OCI-LY1 (cell line): Measurements from ENCODE around the gene GAL3ST2.

Experiments used
- H2AFZ ChIP-seq: fragments of 200-600 bp; sonication (generic), shearing (Covaris generic); 2 replicates; pipeline ENCODE4 v1.6.0; 2014; ENCODE audit warnings: antibody characterized with exemption, mild to moderate bottlenecking, low read length
- H3F3A ChIP-seq: fragments of 200-600 bp; sonication (generic), shearing (Covaris generic); 2 replicates; pipeline ENCODE4 v1.6.0; 2014; ENCODE audit warnings: mild to moderate bottlenecking, antibody characterized with exemption, low read length, moderate library complexity; ENCODE audit not compliant: insufficient read depth
- H3K27ac ChIP-seq: fragments of 200-600 bp; sonication (generic); 2 replicates; pipeline ENCODE4 v1.5.1; 2014; ENCODE audit warnings: low read length, mixed run types, mild to moderate bottlenecking, low read depth; ENCODE audit not compliant: poor library complexity, severe bottlenecking
- H3K27me3 ChIP-seq: fragments of 200-600 bp; sonication (generic); 2 replicates; pipeline ENCODE4 v1.6.0; 2014; ENCODE audit warnings: antibody characterized with exemption, mild to moderate bottlenecking, low read length, moderate library complexity; ENCODE audit not compliant: insufficient read depth
- H3K36me3 ChIP-seq: fragments of 200-600 bp; sonication (generic); 2 replicates; pipeline ENCODE4 v1.6.1; 2014; ENCODE audit warnings: mild to moderate bottlenecking, antibody characterized with exemption, low read length, moderate library complexity, mixed read lengths; ENCODE audit not compliant: insufficient read depth
- H3K4me1 ChIP-seq: fragments of 200-600 bp; sonication (generic); 2 replicates; pipeline ENCODE4 v1.5.1; 2014; ENCODE audit warnings: mild to moderate bottlenecking, low read length, moderate library complexity; ENCODE audit not compliant: insufficient read depth, severe bottlenecking
- H3K4me2 ChIP-seq: fragments of 200-600 bp; sonication (generic), shearing (Covaris generic); 2 replicates; pipeline ENCODE4 v1.6.1; 2014; ENCODE audit warnings: low read length
- H3K4me3 ChIP-seq: fragments of 200-600 bp; sonication (generic); 2 replicates; pipeline ENCODE4 v1.5.1; 2014; ENCODE audit warnings: low read length, low read depth, mild to moderate bottlenecking, mixed read lengths; ENCODE audit not compliant: poor library complexity, severe bottlenecking
- H3K79me2 ChIP-seq: fragments of 200-600 bp; shearing (Covaris generic); 2 replicates; pipeline ENCODE4 v1.6.1; 2016; ENCODE audit warnings: mixed run types, low read length, mixed read lengths; ENCODE audit not compliant: insufficient read depth
- H3K9ac ChIP-seq: fragments of 200-600 bp; sonication (generic), shearing (Covaris generic); 2 replicates; pipeline ENCODE4 v1.6.1; 2014; ENCODE audit warnings: mild to moderate bottlenecking, low read length, mixed read lengths
- H3K9me2 ChIP-seq: fragments of 200-600 bp; sonication (generic), shearing (Covaris generic); 2 replicates; pipeline ENCODE4 v1.6.1; 2014; ENCODE audit warnings: low read depth, mild to moderate bottlenecking, low read length, mixed read lengths
- H3K9me3 ChIP-seq: fragments of 200-600 bp; shearing (Covaris generic); 2 replicates; pipeline ENCODE4 v1.6.1; 2014; ENCODE audit warnings: low read length, mixed read lengths
- H4K20me1 ChIP-seq: fragments of 200-600 bp; sonication (generic), shearing (Covaris generic); 2 replicates; pipeline ENCODE4 v1.6.0; 2016; ENCODE audit warnings: mild to moderate bottlenecking, low read length; ENCODE audit not compliant: insufficient read depth
- EZH2 ChIP-seq: fragments of 200-600 bp; sonication (generic), shearing (Covaris generic); IDR thresholded peaks from 2 replicates; pipeline ENCODE4 v1.8.0; 2017; ENCODE audit warnings: borderline replicate concordance, mixed run types, mild to moderate bottlenecking, antibody characterized with exemption, low read length, moderate library complexity, mixed read lengths
- TF ChIP-seq, protein P1 (sequence below): fragments of 200-600 bp; sonication (generic), shearing (Covaris generic); IDR thresholded peaks from 2 replicates; pipeline ENCODE4 v1.5.1; 2017; ENCODE audit warnings: mild to moderate bottlenecking, antibody characterized with exemption, low read length, moderate library complexity, mixed read lengths

GAL3ST2 gene

DNA sequence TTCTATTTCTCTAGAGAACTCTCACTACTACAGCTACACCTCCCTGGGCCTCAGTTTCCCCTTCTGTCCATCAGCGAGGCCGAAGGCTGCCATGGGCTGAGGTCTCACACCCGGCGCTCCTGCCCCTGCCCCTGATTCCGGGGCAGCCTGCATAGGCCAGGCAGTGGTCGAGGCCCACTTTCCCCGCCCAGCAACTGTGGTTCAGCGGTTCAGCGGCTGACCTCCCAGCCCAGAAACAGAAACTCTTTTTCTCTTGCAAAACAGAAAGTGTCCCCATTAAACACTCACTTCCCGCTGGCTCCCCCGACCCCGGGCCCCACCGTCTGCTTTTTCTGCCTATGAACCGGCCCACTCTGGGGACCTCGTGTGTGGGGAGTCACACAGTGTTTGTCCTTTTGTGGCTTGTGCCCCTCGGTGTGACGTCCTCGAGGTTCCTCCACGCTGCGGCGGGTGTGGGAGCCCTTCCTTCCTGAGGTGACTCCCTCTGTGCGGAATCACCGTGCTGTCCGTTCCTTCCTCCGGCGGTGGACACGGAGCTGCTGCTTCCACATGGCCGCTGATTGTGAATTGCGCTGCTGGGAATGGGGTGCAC is 66.1 kb downstream of the GAL3ST2 start:
- H2AFZ ChIP-seq, result no peak overlapping the region
- no peak for TF ChIP-seq EZH2
- TF ChIP-seq, protein P1, sequence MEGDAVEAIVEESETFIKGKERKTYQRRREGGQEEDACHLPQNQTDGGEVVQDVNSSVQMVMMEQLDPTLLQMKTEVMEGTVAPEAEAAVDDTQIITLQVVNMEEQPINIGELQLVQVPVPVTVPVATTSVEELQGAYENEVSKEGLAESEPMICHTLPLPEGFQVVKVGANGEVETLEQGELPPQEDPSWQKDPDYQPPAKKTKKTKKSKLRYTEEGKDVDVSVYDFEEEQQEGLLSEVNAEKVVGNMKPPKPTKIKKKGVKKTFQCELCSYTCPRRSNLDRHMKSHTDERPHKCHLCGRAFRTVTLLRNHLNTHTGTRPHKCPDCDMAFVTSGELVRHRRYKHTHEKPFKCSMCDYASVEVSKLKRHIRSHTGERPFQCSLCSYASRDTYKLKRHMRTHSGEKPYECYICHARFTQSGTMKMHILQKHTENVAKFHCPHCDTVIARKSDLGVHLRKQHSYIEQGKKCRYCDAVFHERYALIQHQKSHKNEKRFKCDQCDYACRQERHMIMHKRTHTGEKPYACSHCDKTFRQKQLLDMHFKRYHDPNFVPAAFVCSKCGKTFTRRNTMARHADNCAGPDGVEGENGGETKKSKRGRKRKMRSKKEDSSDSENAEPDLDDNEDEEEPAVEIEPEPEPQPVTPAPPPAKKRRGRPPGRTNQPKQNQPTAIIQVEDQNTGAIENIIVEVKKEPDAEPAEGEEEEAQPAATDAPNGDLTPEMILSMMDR, result no peak

DNA sequence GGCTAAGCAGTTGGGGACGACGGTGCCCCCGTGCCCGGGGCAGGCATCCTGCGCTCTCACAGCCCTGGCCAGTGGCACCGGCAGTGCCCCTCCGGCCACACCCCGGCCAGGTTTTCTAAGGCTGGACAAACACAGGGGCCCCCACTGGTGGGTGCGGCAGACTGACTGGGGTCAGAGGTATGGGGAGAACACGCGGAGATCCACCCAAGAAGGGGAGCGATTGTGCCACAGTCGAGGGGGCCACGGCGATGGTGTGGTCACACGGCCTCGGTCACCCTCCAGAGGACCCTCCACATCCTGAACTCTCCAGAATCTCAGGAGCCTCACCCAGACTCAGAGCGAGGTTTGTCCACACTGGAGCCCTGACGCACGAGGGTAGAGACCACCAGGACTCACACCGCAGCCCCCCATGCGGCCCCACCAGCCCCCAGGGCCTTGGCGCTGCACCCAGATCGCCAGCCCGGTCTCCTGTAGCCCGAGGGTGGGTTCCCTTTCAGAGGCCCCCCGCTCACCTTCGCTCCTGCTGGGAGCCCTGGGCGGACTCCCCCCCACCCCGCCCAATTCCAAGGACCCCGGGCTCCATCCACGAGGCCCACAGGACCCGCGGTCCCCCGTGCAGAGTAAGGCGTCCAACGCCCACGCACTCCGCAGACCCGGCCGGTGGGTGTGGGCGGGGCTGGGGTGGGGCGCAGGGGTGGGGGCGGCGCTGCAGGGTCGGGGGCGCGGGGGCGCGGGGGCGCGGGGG is 66.9 kb downstream of the GAL3ST2 start:
- H3K9me3 ChIP-seq, result no peaks in the 10 kb centered on the region
- no peak overlapping the region for H2AFZ ChIP-seq
- H3K36me3 ChIP-seq, result no peaks in the 10 kb centered on the region
- H4K20me1 ChIP-seq, result no peaks in the 10 kb centered on the region
- no peak overlapping the region for H3K4me2 ChIP-seq
- no peak overlapping the region for H3K9ac ChIP-seq
- H3K4me1 ChIP-seq, result no peaks in the 10 kb centered on the region
- H3K27ac ChIP-seq, result no peak overlapping the region
- no peak for TF ChIP-seq EZH2
- TF ChIP-seq, protein P1, result no peak
- no peaks in the 10 kb centered on the region for H3F3A ChIP-seq
- H3K4me3 ChIP-seq, result no peak overlapping the region
- peaks cover 4% of the 10 kb centered on the region; the same call in 1 of the 2 replicates for H3K27me3 ChIP-seq
- no peaks in the 10 kb centered on the region for H3K79me2 ChIP-seq
- H3K9me2 ChIP-seq, result no peaks in the 10 kb centered on the region

More for the DNA sequence above, 66.1 kb downstream of the GAL3ST2 start:
- Histone ChIP-seq H3K36me3 (no peaks in the 10 kb centered on the region), H3K9me2 (no peaks in the 10 kb centered on the region), H3K4me1 (no peaks in the 10 kb centered on the region), H3K27me3 (peaks cover 4% of the 10 kb centered on the region; the same call in 1 of the 2 replicates), H3K4me3 (no peak overlapping the region), H3K4me2 (no peak overlapping the region), H3K9ac (no peak overlapping the region), H3K27ac (no peak overlapping the region), H4K20me1 (no peaks in the 10 kb centered on the region), H3K79me2 (no peaks in the 10 kb centered on the region), H3K9me3 (no peaks in the 10 kb centered on the region), H3F3A (no peaks in the 10 kb centered on the region)

DNA sequence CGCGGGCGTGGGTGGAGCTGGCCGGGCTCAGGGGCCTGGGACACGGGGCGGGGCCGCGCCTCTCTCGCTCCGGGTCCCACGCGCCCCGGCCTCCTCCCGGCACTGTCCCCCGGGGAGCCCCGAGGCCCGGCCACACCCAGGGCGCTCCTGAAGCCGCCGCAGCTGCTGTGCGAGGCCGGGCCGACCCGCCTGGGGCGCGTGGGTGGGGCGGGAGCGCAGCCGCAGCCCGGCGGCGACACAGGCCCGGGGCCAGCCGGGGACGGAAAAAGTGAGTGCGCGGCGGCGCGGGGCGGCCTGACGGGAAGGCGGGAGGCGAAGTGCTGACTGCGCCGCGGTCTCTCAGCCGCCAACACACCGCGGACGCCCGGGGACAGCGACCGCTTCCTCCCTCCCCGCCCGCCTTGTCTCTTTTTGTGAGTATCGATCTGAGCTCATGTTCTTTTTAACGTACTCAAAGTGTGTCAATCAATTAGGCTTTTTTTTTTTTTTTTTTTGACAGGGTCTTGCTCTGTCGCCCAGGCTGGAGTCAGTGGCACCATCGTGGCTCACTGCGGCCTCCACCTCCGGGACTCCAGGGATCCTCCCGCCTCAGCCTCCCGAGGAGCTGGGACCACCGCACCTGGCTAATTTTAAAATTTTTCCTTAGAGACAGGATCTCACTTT is 67.6 kb downstream of the GAL3ST2 start:
- TF ChIP-seq, protein P1, result no peak
- TF ChIP-seq EZH2, result no peak
- no peaks in the 10 kb centered on the region for H3F3A ChIP-seq
- no peaks in the 10 kb centered on the region for H3K79me2 ChIP-seq
- no peaks in the 10 kb centered on the region for H4K20me1 ChIP-seq
- H3K36me3 ChIP-seq, result no peaks in the 10 kb centered on the region
- no peak overlapping the region for H3K27ac ChIP-seq
- H3K9me2 ChIP-seq, result no peaks in the 10 kb centered on the region
- H3K9me3 ChIP-seq, result no peaks in the 10 kb centered on the region
- no peak overlapping the region for H3K4me3 ChIP-seq
- H3K27me3 ChIP-seq, result peaks cover 4% of the 10 kb centered on the region; the same call in 1 of the 2 replicates
- H3K4me1 ChIP-seq, result no peaks in the 10 kb centered on the region
- H2AFZ ChIP-seq, result no peak overlapping the region
- no peak overlapping the region for H3K9ac ChIP-seq
- H3K4me2 ChIP-seq, result 0 out of 2 replicates have a peak overlapping the region, but pooled peaks have one; percentile 17
